Right kidney (tissue), 9 donors: ENCODE results near the gene KRTAP10-8.
"Not testable (repeated sequence)": the region's sequence is repeated elsewhere in the genome, so short reads cannot be mapped to it uniquely, and the experiment has no call there.

Experiments used
- DNase-seq: peaks from one replicate; pipeline ENCODE4 v3.0.0-alpha.2; 2016
- long read RNA-seq, 8 donors: transcript quantifications; one replicate each; lab custom pipeline, GENCODE V29; 2026

KRTAP10-8 gene, protein sequence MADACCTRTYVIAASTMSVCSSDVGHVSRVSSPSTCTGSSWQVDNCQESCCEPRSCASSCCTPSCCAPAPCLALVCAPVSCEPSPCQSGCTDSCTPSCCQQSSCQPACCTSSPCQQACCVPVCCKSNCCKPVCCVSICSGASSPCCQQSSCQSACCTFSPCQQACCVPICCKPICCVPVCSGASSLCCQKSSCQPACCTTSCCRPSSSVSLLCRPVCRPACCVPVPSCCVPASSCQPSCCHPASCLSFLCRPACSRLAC
- long read RNA-seq, donor 1, result 0 reads
- long read RNA-seq, donor 2, result 0 reads
- long read RNA-seq, donor 3, result 0 reads
- long read RNA-seq, donor 4, result 0 reads
- long read RNA-seq, donor 5, result 0 reads
- long read RNA-seq, donor 6, result 0 reads
- long read RNA-seq, donor 7, result 0 reads
- long read RNA-seq, donor 8, result 0 reads

- DNase-seq, result no peak
These were observed at the start of gene KRTAP10-8 for GRCh38 chr21:44612029-44612486. Gene KRTAP10-8 (plus strand): TSS chr21:44612079. CDS start chr21:44612101, 22 bp downstream.

DNA sequence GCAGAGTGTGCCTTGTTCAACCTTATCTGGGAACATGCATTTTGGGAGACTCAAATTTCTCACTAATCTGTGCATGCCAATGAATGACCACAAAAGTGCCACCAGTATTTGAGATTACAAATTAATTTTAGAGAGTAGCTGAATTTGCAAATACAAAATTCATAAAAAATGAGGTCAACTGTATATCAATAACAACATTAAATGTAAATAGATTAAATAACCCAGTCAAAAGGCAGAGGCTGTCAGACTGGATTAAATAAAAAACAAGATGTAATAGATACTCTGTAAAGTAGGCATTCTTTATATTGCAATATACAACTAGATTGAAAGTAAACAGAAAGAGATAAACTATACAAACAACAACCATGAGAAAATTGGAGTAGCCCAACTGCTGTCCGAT is 47.8 kb upstream of the KRTAP10-8 start:
- DNase-seq, result no peak

DNA sequence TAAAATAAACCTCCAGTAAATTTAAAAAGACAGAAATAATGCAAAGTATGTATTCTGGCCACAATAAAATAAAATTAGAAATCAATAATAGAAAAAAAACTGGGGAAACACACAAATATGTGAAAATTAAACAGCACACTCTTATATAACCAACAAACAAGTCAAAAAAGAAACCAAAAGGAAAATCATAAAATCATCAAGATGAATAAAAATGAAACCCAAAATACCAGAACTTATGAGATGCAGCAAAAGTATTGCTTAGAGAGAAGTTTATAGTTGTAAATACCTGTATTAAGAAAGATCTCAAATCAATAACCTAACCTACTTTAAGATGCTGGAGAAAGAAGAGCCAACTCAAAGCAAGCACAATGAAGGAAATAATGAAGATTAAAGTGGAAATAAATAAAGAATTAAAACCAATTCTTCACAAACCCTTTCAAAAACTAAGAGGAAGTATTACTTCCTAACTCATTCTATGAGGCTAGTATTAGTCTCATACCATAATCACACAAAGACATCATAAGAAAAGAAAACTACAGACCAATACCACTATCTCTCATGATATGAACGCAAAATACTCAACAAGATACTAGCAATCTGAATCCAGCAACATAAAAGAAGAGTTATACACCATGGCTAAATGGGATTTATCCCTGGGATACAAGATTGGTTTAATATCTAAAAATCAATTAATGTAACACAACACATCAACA is 46.8 kb upstream of the KRTAP10-8 start:
- DNase-seq, result no peak

DNA sequence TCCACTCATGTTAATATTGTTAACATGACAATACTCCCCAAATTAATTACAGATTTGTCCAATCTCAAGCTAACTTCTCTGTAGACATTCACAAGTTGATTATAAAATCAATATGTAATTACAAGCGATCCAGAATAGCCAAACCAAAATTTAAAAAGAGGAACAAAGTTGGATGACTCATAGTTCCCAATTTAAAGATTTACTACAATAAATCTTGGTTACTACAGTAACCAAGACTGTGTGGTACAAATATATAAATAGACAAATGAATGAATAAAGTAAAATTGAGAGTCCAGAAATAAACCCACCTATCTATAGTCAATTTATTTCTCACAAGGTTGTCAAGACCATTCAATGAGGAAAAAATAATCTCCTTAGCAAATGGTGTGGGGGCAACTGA is 45.5 kb upstream of the KRTAP10-8 start:
- no peak for DNase-seq

DNA sequence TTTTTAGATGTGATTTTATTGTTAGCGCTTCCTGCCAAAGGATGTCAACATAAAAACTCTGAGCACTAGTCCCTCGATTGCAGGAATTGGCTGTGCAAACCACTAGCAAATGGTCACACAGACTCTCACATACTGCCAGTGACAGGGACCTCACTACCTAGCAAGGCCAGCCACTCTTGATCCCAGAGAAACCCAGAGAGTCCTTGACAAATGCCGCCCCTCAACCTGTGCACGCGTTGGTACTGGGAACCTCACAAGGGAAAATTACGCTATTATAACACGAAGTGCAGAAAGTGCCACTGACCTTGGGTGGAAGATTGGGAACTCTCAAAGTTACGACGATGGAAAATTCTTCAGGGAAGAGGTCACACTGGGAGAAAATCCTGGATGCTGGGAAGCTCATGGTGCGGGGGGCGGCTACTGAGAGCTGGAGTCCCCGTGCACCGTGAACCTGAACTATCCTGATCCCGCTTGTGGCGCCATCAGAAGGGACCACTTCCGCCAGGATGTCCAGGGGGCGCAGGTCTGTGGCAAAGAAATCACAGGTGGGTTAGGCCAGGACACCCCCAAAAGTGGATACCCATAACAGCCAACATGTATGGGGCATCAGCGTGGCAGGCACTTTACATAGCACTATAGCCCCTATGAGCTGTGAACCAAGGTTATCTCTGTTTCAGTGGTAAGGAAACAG is 44.3 kb upstream of the KRTAP10-8 start:
- DNase-seq, result no peak

DNA sequence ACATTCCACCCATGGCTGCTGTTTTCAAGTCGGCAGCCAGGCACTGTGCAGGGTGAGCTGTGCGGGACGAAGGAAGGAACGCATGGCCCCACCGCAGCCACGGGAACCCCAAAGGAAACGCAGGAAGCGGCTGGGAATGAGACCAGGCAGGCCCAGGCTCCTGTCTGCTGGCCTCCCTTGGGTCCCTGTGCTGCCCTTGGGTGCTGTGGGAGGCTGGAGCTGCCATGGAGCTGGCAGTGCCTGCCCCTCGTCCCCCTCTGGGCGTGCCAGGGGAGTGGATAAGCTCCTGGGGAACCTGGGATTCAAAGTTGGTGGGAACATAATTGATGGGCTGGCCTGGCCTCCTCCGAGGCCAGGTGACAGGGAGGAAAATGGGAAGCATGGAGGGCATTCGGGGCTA is 43.6 kb upstream of the KRTAP10-8 start:
- DNase-seq, result no peak

- DNase-seq, result no peak
These were observed 43.0 kb upstream of the KRTAP10-8 start for GRCh38 chr21:44568667-44569556.

DNA sequence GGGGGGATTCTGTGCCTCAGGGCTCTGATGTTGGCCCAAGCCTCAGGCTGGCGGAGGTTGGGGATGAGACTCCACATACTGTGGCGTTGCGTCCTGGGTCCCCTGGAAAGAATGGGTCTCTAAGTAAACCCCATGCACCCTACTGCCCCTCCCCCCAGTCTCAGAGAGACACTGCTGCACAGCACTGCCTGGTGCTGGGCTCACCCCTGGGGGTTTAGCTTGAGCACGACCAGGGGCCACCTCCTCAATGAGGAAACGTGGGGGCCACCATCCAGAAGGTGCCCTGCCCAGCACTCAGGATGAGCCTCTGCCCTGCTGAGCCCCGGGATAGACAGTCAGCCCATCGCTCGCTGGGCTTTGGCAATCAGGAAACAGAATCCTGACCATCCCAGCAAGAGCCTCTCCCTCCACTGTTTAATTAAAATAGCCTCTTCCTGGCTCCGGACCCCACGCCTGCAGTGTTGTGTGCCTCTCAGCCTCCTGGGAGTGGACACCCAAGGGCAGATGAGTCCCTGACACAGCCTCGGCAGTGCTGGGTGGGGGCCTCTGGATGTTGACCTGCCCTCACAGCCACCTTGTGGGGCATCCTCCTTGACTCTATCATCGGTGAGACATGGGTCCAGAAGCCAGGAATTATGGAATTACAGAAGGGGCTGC is 41.9 kb upstream of the KRTAP10-8 start:
- no peak for DNase-seq

DNA sequence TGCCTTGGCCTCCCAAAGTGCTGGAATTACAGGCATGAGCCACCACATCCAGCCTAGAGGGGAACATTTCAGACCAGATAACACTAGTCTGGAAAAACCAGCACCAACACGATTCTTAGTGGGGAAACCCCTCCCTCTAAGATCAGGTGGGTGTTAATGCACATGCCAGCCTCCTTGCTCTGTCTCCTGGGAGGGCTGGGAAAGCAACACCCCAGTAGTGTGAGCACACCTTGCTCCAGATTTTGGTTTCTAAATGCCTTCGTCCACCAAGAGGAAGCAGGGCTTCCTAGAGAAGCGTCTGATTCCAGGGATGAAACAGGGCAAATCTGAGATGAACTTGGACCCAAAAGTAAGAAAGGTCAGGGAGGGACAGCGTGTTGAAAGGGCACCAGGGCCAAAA is 40.6 kb upstream of the KRTAP10-8 start:
- no peak for DNase-seq

DNA sequence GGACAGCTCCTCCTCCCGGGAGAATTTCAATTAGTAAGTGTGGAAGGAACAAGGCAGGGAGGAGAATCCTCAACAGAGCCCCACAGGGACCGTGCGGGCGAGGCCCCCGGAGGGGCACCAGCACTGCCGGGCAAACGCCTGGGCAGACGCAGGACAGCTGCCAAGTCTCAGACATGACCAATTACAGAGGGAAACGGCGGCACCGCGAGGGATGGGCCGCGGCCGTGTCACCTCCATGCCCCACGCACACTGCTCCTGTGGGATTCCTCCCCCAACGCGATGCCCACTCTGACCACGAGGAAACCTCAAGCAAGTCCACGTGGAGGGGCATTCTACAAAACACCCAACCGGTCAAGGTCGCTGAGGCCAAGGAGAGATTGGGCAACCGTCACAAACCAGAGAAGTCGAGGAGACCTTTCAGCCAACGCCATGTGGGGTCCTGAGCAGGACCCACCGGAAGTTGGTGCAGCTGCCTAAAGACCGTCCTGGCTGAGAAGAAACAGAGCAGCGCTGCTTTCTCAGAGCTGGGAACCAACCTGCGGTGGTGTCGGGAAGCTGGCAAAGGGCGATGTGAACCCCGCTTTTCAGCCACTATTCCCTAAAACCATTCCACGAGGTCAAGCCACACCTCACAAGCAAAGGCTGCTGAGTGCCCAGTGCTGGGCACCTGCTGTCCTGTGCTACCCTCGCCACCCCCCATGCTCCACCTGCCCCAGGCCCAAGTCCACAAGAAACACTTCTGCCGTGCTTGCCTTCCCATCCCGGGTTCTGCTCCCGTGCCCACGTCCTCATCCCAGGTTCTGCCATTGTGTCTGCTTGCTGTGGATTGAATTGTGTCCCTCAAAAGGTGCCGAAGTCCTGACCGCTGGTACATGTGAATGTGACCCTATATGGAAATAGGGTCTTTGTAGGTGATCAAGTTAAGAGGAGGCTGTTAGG is 39.8 kb upstream of the KRTAP10-8 start:
- no peak for DNase-seq

DNA sequence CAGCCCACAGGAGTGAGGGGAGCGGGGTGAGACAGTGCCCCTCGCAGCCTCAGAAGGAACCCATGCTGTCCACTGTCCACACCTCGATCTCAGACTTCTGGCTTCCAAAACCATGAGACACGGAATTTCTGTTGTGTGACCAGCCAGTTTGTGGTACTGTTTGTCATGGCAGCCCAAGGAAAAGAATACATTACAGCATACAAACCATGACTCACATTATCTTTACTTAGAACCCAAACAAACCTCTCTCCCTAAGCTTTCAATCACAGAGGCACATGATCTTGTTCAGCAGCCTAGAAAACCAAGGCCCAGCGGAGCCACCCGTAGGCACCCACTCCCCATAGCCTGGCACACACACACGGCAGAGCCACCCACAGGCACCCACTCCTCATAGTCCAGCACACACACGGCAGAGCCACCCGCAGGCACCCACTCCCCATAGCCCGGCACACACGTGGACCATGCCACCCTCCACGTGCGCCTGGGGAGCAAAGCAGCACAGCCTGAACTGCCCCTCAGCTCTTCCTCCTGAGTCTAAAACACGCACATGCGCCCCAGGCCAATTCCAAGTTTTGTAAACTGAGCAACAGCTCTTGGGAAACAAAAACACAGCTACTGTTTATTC is 38.8 kb upstream of the KRTAP10-8 start:
- no peak for DNase-seq

DNA sequence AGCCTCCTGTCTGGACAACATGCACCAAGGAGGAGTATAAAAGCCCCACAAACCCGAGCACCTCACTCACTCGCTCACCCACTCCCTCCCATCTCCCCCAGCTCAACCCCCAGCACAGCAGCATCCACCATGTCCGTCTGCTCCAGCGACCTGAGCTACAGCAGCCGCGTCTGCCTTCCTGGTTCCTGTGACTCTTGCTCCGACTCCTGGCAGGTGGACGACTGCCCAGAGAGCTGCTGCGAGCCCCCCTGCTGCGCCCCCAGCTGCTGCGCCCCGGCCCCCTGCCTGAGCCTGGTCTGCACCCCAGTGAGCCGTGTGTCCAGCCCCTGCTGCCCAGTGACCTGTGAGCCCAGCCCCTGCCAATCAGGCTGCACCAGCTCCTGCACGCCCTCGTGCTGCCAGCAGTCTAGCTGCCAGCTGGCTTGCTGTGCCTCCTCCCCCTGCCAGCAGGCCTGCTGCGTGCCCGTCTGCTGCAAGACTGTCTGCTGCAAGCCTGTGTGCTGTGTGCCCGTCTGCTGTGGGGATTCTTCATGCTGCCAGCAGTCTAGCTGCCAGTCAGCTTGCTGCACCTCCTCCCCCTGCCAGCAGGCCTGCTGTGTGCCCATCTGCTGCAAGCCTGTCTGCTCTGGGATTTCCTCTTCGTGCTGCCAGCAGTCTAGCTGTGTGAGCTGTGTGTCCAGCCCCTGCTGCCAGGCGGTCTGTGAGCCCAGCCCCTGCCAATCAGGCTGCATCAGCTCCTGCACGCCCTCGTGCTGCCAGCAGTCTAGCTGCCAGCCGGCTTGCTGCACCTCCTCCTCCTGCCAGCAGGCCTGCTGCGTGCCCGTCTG is 38.0 kb upstream of the KRTAP10-8 start, which contains the start of gene KRTAP10-4:
Gene KRTAP10-4, plus strand, starts transcription at position 100 of the 827 bp plus-strand sequence. Its CDS starts 30 bp downstream, at position 130.
- not testable (repeated sequence) for DNase-seq

GRCh38 chr21:44574457-44575306 is 37.2 kb upstream of the KRTAP10-8 start:
- DNase-seq, result no peak

GRCh38 chr21:44575307-44576024 is 36.4 kb upstream of the KRTAP10-8 start:
- DNase-seq, result no peak

DNA sequence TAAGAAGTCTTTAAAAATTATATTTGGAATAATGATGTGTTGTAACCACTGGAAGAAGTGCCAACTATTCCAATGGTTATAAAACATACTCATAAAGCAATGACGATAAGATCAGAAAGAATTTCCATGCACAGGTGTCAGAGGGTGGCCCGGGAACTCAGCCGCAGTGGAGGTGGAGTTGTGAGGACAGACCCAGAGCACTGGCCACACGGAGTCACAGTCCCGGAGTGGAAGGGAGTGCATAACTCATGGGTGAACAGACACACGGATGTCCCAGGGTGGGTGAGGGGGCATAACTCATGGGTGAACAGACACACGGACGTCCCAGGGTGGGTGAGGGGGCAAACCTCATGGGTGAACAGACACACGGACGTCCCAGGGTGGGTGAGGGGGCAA is 35.9 kb upstream of the KRTAP10-8 start:
- no peak for DNase-seq

- DNase-seq, result no peak
These were observed 33.4 kb upstream of the KRTAP10-8 start for GRCh38 chr21:44578371-44579055.
